ENCODE data around the gene PGAM2.

Gene PGAM2

GRCh38 chr7:44065431-44066110 lies at the start of gene PGAM2:
Gene PGAM2, minus strand, starts transcription at chr7:44065567. Its CDS starts 38 bp downstream, at chr7:44065529.
- no peak for DNase-seq

GRCh38 chr7:44114586-44115310 lies 49.4 kb upstream of the PGAM2 start:
- no peak for DNase-seq

DNA sequence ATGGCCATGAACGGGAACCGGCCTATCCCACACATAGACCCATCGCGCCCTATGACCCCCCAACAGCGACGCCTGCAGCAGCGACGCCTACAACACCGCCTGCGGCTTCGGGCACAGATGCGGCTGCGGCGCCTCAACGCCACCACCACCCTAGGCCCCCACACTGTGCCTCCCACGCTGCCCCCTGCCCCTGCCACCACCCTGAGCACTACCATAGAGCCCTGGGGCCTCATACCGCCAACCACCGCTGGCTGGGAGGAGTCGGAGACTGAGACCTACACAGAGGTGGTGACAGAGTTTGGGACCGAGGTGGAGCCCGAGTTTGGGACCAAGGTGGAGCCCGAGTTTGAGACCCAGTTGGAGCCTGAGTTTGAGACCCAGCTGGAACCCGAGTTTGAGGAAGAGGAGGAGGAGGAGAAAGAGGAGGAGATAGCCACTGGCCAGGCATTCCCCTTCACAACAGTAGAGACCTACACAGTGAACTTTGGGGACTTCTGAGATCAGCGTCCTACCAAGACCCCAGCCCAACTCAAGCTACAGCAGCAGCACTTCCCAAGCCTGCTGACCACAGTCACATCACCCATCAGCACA lies 48.5 kb upstream of the PGAM2 start:
- no peak for DNase-seq

- no peak for DNase-seq
These were observed 47.8 kb upstream of the PGAM2 start for GRCh38 chr7:44112997-44113763.

DNA sequence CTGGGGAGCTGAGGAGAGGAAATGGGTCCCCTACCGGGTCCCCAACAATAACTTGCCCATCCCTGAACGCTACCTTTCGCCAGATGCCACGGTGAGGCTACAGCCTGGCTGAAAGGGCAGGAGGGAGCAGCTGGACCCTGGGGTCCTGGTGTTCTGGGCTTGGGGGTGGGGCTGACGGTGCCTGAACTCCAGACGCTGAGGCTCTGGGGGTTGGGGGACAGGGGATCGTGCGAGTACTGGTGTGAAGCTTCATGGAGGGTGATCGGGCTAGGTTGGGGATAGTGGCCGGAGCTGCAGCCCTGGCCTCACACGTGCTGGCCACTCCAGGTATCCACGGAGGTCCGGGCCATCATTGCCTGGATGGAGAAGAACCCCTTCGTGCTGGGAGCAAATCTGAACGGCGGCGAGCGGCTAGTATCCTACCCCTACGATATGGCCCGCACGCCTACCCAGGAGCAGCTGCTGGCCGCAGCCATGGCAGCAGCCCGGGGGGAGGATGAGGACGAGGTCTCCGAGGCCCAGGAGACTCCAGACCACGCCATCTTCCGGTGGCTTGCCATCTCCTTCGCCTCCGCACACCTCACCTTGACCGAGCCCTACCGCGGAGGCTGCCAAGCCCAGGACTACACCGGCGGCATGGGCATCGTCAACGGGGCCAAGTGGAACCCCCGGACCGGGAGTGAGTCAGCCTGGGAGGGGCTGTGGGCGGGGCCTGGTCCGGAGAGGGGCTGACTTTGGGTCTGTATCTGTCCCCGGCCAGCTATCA lies 47.0 kb upstream of the PGAM2 start:
- DNase-seq = no peak

- DNase-seq = no peak
These were observed 46.4 kb upstream of the PGAM2 start for GRCh38 chr7:44111761-44112160.

- no peak for DNase-seq
These were observed 45.6 kb upstream of the PGAM2 start for GRCh38 chr7:44110719-44111635.

DNA sequence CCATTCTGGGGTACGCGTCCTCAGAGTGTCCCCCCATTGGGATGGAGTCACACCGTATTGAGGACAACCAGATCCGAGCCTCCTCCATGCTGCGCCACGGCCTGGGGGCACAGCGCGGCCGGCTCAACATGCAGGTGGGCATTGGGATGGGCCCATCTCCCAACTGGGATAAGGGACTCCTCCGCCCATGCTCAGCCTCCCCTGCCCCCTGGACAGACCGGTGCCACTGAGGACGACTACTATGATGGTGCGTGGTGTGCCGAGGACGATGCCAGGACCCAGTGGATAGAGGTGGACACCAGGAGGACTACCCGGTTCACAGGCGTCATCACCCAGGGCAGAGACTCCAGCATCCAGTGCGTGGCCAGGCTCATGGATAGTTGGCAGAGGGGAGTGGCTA lies 44.6 kb upstream of the PGAM2 start:
- no peak for DNase-seq

DNA sequence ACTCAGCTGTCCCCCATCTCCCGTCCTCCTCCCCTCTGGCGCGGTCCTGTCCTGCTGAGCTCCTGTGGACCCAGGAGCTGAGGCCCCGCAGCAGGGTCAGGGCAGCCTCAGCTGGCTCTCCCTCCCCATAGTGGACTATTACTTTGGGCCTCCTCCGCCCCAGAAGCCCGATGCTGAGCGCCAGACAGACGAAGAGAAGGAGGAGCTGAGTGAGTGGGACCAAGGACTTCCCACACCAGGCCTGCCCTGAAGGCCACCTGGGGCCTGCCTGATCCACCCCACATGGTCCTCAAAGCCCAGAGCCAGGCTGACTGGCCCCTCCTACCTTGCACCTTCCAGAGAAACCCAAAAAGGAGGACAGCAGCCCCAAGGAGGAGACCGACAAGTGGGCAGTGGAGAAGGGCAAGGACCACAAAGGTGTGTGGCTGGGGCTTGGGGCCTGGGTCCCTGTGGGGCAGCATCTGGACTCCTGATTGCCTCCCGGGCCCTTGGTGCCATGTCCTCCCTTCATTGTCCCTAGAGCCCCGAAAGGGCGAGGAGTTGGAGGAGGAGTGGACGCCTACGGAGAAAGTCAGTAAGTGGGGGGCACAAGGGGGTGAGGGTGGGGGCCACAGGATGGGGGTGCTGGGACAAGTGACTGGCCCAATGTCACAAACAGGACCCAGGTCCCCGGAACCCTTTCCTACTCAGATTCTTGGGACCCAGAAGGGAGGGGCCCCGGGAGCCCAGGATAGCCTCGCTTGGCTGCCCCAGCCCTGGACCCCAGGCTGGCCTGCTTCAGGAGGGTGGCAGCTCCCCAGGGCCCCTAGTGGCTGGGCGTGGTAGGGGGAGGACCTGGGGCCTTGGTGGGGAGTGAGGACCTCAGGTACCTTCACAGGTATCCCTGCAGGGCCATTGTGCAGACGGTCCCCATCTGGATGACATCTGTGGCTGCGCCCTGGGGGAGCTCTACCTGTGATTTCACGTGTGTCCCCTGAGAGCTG lies 43.7 kb upstream of the PGAM2 start:
- no peak for DNase-seq

DNA sequence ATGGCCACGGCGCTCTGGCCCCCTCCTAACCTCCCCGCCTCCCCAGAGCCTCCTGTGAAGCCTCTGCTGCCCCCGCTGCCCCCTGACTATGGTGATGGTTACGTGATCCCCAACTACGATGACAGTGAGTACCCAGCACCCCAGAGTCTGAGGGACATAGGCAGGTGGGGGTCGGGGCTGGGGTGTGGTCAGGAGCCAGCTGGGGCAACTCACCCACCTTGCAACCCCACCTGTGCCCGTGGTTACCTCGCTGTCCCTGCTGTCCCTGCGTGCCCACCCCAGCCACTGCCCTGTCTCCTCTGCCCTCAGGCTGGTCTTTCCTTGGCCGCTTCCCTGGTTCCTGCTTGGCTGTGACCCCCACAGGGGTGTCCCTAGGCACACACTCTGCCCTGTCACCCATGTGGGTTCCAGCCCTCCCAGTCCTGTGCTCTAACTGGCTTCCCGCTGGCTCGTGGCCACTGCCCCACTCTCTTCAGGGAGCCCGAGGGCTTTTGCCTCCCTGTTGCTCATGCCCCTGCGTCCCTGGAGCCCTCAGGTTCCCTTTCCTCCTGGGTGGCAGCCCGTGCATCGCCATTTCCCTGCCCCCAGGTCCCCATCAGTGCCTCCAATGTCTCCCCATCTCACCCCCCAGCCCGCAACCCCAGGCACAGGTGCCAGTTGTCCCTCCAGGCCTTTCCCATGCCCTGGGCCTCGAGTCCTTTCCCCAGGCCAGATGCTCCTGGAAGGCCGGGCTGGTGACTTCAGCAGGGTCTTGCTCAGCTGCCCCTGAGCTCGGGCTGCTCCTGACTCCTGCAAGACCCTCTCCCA lies 42.8 kb upstream of the PGAM2 start:
- DNase-seq = no peak

DNA sequence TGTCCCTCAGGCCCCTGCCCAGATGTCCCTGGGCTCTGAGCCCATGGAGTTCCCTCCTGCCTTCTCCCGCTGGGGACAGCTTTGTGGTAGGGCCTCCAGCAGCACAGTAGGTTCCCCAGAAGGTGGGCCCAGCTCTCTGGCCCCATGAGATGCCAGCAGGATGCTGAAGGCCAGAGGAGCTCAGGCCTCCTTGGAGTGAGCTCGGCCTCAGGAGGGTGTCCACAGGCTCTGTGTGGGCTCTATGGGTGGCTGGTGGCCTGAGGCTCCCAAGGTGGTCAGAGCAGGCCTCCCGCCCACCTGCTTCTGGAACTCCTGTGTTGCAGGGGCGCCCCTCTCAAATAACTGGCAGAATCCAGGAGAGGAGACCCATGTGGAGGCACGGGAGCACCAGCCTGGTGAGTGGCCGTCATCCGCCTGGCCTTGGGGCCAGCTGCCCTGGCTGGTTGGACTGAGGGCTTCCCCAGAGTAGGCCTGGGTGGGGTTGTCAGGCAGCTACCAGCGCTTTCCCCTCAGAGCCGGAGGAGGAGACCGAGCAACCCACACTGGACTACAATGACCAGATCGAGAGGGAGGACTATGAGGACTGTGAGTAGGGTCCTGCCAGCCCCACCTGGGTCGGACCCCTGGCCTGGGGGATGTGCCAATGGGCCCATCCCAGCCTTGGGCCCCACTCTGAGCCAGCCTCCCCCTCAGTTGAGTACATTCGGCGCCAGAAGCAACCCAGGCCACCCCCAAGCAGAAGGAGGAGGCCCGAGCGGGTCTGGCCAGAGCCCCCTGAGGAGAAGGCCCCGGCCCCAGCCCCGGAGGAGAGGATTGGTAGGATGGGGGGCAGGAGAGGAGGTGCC lies 42.0 kb upstream of the PGAM2 start:
- no peak for DNase-seq

DNA sequence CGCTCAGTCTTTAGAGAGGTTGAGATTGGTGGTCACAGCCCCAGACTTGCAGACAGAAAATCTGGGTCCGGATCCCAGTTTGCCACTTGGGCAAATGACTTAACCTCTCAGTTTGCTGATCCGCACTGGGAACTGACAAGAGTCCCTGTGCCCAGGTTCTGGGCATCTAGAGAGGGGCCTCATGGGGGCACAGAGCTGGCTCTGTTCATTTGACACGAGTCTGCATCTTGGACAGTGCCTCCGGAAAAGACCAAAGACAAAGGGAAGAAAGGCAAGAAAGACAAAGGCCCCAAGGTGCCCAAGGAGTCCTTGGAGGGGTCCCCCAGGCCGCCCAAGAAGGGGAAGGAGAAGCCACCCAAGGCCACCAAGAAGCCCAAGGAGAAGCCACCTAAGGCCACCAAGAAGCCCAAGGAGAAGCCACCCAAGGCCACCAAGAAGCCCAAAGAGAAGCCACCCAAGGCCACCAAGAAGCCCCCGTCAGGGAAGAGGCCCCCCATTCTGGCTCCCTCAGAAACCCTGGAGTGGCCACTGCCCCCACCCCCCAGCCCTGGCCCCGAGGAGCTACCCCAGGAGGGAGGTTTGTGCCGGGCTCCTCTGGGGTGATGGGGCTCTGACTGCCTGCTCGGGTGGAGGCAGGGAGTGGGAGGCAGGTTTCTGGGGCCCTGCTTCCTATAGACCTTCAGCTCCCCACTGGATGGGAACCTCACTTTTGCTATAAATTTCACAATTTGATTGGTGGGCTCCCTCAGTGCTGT lies 41.1 kb upstream of the PGAM2 start:
- DNase-seq = no peak

DNA sequence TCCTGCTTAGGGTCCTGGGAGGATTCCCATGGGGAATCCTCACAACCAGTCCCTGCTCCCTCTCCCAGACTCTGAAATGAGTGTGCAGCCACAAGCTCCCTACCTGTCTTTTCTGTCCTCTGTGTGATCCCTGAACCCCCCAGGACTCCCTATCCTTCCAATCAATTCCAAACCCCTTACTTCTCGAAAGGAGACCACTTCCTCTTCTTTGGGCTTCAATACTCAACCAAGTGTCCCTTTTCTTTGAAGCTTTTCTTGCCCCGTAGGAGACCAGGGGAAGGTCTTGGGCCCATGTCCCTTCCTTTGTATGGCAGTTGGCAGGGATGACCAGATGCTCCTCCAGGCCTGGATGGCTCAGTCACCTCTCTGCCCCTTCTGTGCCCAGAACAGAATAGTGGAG lies 40.5 kb upstream of the PGAM2 start:
- DNase-seq = no peak

GRCh38 chr7:44104860-44105771 lies 39.7 kb upstream of the PGAM2 start:
- DNase-seq = no peak

- DNase-seq = no peak
These were observed 38.8 kb upstream of the PGAM2 start, which contains the start of gene AEBP1 for GRCh38 chr7:44103923-44104859. Gene AEBP1, plus strand, starts transcription at chr7:44104345. Its CDS starts 321 bp downstream, at chr7:44104666.
